ENCODE measurements around the gene GNLY.

DNA sequence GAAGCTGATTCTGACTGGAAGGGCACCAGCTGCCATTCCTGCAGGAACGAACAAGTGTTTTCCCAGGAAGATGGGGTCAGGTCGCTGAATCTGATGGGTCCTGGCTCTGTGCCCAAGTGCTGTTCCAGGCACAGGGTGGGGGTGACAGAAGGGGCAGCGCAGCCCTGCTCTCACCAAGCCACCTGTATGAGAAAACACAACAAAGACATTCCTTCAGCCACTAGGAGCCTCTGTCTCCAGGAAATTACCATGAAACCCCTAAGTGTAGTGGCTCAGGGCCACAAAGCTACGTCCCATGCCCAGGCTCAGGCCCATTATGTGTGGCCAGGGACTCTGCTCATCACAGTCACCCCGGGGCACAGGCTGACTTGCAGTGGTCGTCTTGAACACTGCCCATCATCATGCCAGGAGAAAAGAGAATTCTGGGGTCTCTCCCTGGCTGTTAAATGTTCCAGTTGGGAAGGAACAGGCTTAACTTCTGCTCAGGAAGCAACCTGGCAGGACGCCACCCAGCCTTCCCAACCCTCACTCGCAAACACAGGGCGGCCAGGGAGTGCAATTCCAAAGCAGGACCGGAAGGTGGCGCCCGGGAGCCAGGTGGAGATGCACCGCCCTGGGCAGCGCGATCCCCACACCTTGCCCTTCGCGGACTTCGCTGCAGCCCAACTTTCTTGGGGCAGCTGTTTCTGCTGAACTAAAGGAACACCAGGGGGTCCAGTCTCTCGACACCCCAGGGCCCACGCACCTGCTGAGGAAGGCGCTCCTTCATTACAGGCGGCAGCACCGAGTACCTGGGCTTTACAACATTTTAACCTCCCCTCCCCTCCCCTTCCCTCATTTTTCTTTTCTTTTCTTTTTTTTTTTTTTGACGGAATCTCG, 15.1 kb upstream of the GNLY start:
- TF ChIP-seq EZH2 (IDR thresholded peaks at IDR 0.05) (no peak), EZH2phosphoT487 (IDR thresholded peaks at IDR 0.05) (no peak)
- TF ChIP-seq, protein P1, sequence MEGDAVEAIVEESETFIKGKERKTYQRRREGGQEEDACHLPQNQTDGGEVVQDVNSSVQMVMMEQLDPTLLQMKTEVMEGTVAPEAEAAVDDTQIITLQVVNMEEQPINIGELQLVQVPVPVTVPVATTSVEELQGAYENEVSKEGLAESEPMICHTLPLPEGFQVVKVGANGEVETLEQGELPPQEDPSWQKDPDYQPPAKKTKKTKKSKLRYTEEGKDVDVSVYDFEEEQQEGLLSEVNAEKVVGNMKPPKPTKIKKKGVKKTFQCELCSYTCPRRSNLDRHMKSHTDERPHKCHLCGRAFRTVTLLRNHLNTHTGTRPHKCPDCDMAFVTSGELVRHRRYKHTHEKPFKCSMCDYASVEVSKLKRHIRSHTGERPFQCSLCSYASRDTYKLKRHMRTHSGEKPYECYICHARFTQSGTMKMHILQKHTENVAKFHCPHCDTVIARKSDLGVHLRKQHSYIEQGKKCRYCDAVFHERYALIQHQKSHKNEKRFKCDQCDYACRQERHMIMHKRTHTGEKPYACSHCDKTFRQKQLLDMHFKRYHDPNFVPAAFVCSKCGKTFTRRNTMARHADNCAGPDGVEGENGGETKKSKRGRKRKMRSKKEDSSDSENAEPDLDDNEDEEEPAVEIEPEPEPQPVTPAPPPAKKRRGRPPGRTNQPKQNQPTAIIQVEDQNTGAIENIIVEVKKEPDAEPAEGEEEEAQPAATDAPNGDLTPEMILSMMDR (IDR thresholded peaks at IDR 0.05), result peak; percentile 94
